DND-41 (cell line): ENCODE data around the gene KLHL1.

Experiments
- ATAC-seq: fragments of 200-7000 bp; cut with Tn5 transposase; 3 replicates; pipeline ENCODE4 v1.9.1; 2021; ENCODE audit warnings: low read depth; ENCODE audit not compliant: insufficient read depth
- DNase-seq: peaks from one replicate; pipeline ENCODE4 v3.0.0-alpha.2; 2020
- H2AFZ ChIP-seq: 2 replicates; pipeline ENCODE4 v1.6.0; 2012; ENCODE audit warnings: low read depth, low read length
- H3K27ac ChIP-seq: 2 replicates; pipeline ENCODE4 v1.5.1; 2012; ENCODE audit warnings: low read length, inconsistent platforms
- H3K27me3 ChIP-seq: fragments of 200-600 bp; sonication (generic); 2 replicates; pipeline ENCODE4 v1.6.0; 2012; ENCODE audit warnings: low read length, mild to moderate bottlenecking, inconsistent platforms; ENCODE audit not compliant: insufficient read depth, poor library complexity
- H3K36me3 ChIP-seq: 2 replicates; pipeline ENCODE4 v1.5.1; 2012; ENCODE audit warnings: low read length, inconsistent platforms; ENCODE audit not compliant: insufficient read depth
- H3K4me1 ChIP-seq: 2 replicates; pipeline ENCODE4 v1.5.1; 2012; ENCODE audit warnings: mild to moderate bottlenecking, low read length; ENCODE audit not compliant: insufficient read depth
- H3K4me2 ChIP-seq: 2 replicates; pipeline ENCODE4 v1.6.0; 2012; ENCODE audit warnings: mild to moderate bottlenecking, moderate library complexity, low read length, inconsistent platforms; ENCODE audit not compliant: insufficient read depth
- H3K4me3 ChIP-seq, 2 experiments: fragments of 200-600 bp in 1 of 2; shearing (Covaris generic) in 1 of 2; 2 replicates each; pipeline ENCODE4 v1.5.1; 2012 to 2016; ENCODE audit warnings: inconsistent platforms in 2 of 2, low read length in 2 of 2, mild to moderate bottlenecking in 2 of 2, low read depth in 1 of 2, moderate library complexity in 1 of 2
- H3K79me2 ChIP-seq: 2 replicates; pipeline ENCODE4 v1.6.0; 2012; ENCODE audit warnings: low read length, inconsistent platforms; ENCODE audit not compliant: insufficient read depth
- H3K9ac ChIP-seq: 2 replicates; pipeline ENCODE4 v1.6.0; 2012; ENCODE audit warnings: low read depth, mild to moderate bottlenecking, inconsistent platforms, low read length, moderate library complexity
- H3K9me3 ChIP-seq: 2 replicates; pipeline ENCODE4 v1.5.1; 2012; ENCODE audit warnings: low read length, moderate library complexity, mild to moderate bottlenecking, inconsistent platforms; ENCODE audit not compliant: insufficient read depth, severe bottlenecking
- H4K20me1 ChIP-seq: 2 replicates; pipeline ENCODE4 v1.6.0; 2012; ENCODE audit warnings: low read length; ENCODE audit not compliant: insufficient read depth
- CTCF ChIP-seq: IDR thresholded peaks from 2 replicates; pipeline ENCODE4 v1.5.1; 2012; ENCODE audit warnings: borderline replicate concordance, low read length, moderate library complexity, mild to moderate bottlenecking; ENCODE audit not compliant: poor library complexity, severe bottlenecking; ENCODE audit errors: extremely low read depth
- EZH2 ChIP-seq: IDR thresholded peaks from 3 replicates; pipeline ENCODE4 v1.6.1; 2012; ENCODE audit warnings: borderline replicate concordance, low read depth, mild to moderate bottlenecking, moderate library complexity, low read length, inconsistent platforms; ENCODE audit not compliant: severe bottlenecking

Gene KLHL1

DNA sequence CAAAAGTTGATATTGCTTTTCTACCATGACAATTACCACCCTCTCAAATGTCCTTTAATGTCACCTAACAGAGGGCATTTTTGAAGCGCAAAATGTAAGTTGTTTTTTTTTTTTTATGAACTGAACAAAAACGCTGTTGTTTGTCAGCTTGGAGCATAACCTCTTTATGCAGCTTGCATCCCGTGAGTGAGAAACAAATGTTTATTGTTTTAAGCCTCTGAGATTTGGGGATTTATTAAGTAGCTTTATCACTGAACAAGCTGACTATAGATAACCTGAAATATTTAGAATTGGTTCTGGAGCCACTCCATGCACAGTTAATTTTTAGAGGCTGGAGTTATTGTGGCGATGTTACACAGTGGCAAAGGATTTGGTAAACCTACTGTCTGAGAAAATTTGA lies 80.7 kb downstream of the KLHL1 start:
- Histone ChIP-seq H3K4me1 (no peaks in the 10 kb centered on the region), H3K36me3 (no peaks in the 10 kb centered on the region), H3K27ac (no peak overlapping the region), H3K4me3 (no peak overlapping the region), H3K4me2 (no peak overlapping the region), H4K20me1 (no peaks in the 10 kb centered on the region), H3K79me2 (no peaks in the 10 kb centered on the region), H2AFZ (no peak overlapping the region), H3K9ac (no peak overlapping the region), H3K27me3 (no peaks in the 10 kb centered on the region), H3K9me3 (no peaks in the 10 kb centered on the region)
- no peak for TF ChIP-seq CTCF
- no peak for TF ChIP-seq EZH2
- ATAC-seq = no peak
- no peak for DNase-seq

- no peak overlapping the region for H3K9ac ChIP-seq
- ATAC-seq = no peak
- H3K4me2 ChIP-seq = no peak overlapping the region
- H3K4me3 ChIP-seq = no peak overlapping the region
- no peak overlapping the region for H3K27ac ChIP-seq
- H3K79me2 ChIP-seq = no peaks in the 10 kb centered on the region
- no peaks in the 10 kb centered on the region for H3K36me3 ChIP-seq
- H3K9me3 ChIP-seq = no peaks in the 10 kb centered on the region
- H2AFZ ChIP-seq = no peak overlapping the region
- H3K4me1 ChIP-seq = no peaks in the 10 kb centered on the region
- TF ChIP-seq CTCF (no peak), EZH2 (no peak)
- no peaks in the 10 kb centered on the region for H3K27me3 ChIP-seq
- no peaks in the 10 kb centered on the region for H4K20me1 ChIP-seq
- DNase-seq = no peak
Observed at GRCh38 chr13:70023516-70023915, 84.7 kb downstream of the KLHL1 start.

GRCh38 chr13:70022646-70023045 lies 85.6 kb downstream of the KLHL1 start:
- H2AFZ ChIP-seq = no peak overlapping the region
- no peaks in the 10 kb centered on the region for H3K9me3 ChIP-seq
- TF ChIP-seq EZH2 (no peak), CTCF (no peak)
- no peaks in the 10 kb centered on the region for H3K79me2 ChIP-seq
- H3K4me2 ChIP-seq = no peak overlapping the region
- H4K20me1 ChIP-seq = no peaks in the 10 kb centered on the region
- H3K27me3 ChIP-seq = no peaks in the 10 kb centered on the region
- H3K27ac ChIP-seq = no peak overlapping the region
- no peak overlapping the region for H3K4me3 ChIP-seq
- no peak for DNase-seq
- ATAC-seq = no peak
- no peaks in the 10 kb centered on the region for H3K4me1 ChIP-seq
- H3K36me3 ChIP-seq = no peaks in the 10 kb centered on the region
- H3K9ac ChIP-seq = no peak overlapping the region

DNA sequence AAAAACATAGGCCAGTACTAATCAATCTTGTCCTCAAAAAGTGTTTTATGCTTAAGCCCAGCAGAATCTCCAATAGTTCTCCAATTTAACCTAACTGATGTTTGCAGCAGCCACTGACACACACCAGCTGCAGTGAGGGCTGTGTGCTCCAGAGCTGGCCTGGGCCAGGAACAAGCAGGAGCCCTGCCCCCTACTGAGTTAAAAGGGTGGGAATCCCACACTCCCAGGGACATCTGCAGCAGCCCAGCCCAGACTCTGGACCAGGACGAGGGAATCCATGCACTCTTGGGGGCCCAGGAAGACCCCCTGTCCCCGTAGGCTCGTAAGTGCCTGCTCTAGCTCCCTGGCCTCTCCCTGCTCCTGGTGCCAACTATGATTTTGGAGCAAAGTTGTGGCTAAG lies 92.1 kb downstream of the KLHL1 start:
- Histone ChIP-seq H2AFZ (no peak overlapping the region), H3K27me3 (no peaks in the 10 kb centered on the region), H3K27ac (no peak overlapping the region), H3K4me1 (no peaks in the 10 kb centered on the region), H3K9ac (no peak overlapping the region), H4K20me1 (no peaks in the 10 kb centered on the region), H3K79me2 (no peaks in the 10 kb centered on the region), H3K36me3 (no peaks in the 10 kb centered on the region), H3K9me3 (peaks cover 7% of the 10 kb centered on the region), H3K4me3 (no peak overlapping the region), H3K4me2 (no peak overlapping the region)
- ATAC-seq (no peak), DNase-seq (no peak)
- no peak for TF ChIP-seq CTCF
- no peak for TF ChIP-seq EZH2
